NCI-H524 (cell line): ENCODE results near the gene NHS.
"Not testable (repeated sequence)": the region's sequence is repeated elsewhere in the genome, so short reads cannot be mapped to it uniquely, and the experiment has no call there.

Experiments used
- DNase-seq, 2 experiments: peaks; one replicate each; lab custom pipeline; 2025; lab: John Stamatoyannopoulos, UW

Gene NHS

GRCh38 chrX:17549107-17549651 is 174.2 kb downstream of the NHS start:
- peak in 1 of 2 experiments; percentile 43 for DNase-seq

DNA sequence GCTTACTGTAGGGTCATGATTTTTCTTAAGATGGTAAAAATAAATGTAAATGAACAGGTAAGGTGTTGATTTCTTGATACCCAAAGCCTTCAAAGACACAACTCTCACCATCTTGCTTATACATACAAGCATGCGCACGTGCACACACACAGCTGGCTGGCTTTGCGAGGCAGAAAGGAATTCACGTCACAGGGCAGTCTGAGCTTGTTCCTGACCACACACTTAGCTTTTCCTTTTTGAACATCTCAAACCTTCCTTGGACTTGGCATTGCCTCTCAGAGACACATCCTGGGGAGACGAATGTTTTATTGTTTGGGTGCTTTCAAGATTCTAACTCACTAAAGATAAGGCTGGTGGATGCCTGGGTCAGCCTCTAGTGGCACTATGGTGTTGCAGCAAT is 175.0 kb downstream of the NHS start:
- no peak for DNase-seq

DNA sequence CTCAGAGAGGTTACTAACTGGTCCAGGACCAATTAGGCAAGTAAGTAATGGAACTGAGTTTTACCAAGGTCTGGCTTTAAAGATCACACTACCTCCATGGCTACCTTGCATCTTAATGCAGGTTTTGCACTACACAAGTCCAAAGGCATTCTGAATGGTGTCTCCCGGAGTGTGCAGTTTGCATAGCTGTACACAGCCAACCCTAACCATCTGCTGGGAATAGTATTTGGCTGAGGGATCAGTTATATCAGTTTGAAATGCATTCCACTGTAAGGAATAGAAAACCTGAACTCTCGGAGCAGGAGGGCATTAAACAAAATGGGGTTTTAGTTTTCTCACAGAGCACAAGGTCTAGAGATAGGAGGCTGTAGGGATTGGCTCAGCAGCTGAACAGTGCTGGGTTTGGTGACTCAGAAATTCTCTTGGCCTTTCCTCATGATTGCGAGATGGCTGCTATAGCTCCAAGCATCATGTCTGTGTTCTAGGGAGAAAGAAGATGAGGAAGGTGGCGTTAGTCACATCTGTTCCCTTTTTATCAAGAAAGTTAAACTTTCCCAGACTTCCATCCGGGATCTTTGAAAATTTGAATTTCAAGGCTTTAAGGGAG is 177.1 kb downstream of the NHS start:
- DNase-seq = no peak

GRCh38 chrX:17553469-17553868 is 178.5 kb downstream of the NHS start:
- DNase-seq = no peak

DNA sequence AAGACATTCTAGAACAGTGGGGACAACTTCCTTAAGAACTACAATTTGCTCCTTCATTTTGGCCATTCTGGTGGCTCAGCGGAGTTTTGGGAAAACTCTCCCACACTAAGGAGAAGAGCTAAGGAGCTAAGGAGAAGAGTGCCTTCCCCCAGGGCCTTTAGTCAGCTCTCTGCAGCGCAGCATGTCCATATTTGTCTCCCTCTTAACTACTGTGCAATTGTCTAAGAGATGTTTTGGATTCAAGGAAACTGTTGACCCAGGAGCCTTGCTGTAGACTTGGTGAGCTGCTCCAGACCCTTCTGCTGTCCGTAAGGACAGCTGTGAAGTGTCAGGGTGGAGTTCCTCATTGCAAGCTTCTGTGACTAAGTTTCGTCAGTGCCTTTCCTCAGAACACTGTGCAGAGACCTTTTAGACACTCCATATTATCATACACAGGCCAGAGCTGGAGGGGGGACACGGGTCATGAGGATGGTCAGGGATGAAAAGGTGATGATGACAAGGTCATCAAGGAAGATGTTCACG is 179.0 kb downstream of the NHS start:
- DNase-seq = no peak

DNA sequence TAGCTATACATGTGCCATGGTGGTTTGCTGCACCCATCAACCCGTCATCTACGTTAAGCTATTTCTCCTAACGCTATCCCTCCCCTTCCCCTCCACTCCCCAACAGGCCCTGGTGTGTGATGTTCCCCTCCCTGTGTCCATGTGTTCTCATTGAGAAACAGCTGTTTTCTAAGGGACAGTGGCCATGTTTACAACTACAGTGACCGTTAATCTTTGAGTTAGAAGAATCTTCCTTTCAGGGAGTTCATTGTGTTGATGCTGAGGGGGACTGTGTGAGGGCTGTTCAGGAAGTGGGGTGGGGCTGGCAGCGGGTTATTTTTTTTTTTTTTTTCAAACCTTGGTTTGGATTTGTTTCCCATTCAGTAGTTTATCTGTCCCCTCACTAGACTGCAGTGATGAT is 179.9 kb downstream of the NHS start:
- DNase-seq = no peak

GRCh38 chrX:17555846-17556245 is 180.8 kb downstream of the NHS start:
- DNase-seq = no peak

DNA sequence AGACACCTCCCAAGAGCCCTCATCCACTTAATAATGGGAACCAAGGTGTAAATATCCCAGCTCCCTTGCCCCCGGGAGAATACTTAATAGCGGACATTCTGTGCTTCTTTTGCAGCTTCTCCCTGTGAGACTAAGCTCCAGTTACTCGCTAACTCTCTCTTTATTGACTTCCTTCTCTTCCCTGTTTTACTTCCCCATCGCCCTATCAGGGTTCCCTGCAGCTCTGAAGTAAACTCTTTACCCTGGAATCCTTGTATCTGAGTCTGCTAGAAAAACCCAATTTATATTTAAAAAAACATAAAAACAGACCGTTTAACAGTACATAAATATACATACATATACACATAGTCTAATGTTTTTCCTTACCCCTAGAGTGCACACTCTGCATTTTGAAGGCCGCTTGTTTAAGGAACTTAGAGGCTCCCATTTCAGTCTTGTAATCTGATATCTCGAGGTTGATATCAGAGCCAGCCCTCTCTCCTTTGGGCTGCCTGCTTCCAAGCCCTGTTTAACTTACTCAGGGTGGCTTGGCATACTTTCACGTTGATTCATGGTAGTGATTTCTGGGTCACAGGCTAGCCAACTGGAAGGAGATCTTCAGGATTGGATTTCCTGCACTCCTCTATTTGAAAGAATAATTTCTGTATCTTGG is 184.9 kb downstream of the NHS start:
- DNase-seq = peak in 1 of 2 experiments; percentile 25

GRCh38 chrX:17560385-17560784 is 185.4 kb downstream of the NHS start:
- DNase-seq = no peak

DNA sequence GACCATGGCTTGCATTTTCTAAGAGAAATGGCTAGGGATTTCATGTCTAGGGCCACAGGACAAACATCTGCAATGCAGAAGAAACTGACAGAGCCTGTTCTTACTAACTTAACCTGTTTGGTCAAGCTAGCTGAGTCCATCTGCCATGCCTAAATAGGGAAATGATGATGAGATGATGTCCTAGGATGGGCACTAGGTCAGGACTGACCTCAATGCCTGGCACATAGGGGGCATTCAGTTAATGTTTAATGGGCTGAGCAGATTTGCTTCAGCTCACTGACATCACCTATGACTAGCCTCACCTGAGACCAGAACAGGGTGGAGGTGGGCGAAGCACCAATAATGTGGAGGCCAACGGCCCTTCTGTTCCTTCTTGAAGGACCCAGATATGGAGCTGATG is 188.1 kb downstream of the NHS start:
- no peak for DNase-seq

GRCh38 chrX:17563515-17563914 is 188.5 kb downstream of the NHS start:
- no peak for DNase-seq

GRCh38 chrX:17564689-17565409 is 189.8 kb downstream of the NHS start:
- DNase-seq = no peak

GRCh38 chrX:17566740-17567139 is 191.7 kb downstream of the NHS start:
- DNase-seq = no peak

- no peak for DNase-seq
Measured at GRCh38 chrX:17567187-17567586, 192.2 kb downstream of the NHS start.

- DNase-seq = no peak
Measured at GRCh38 chrX:17567821-17568220, 192.8 kb downstream of the NHS start.

GRCh38 chrX:17568804-17569203 is 193.8 kb downstream of the NHS start:
- DNase-seq = not testable (repeated sequence)

DNA sequence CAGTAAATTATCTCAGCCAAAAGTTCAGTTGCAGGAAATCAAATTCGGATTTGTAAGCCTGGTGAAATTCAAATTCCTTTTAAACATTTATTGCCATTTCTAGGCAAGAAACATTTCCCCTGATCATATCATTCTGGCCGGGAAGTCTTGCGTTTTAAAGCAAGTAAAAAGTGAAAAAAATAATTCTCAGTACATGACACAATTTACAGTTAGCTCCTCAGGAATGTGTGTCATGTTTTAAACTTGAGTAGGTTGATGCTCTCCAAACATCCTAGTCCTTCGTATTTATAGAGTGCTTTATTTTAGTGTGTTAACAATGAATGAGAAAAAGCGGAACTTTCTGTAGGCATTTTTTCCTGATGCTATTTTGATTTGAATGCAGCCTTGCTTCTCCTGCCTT is 204.0 kb downstream of the NHS start:
- no peak for DNase-seq

DNA sequence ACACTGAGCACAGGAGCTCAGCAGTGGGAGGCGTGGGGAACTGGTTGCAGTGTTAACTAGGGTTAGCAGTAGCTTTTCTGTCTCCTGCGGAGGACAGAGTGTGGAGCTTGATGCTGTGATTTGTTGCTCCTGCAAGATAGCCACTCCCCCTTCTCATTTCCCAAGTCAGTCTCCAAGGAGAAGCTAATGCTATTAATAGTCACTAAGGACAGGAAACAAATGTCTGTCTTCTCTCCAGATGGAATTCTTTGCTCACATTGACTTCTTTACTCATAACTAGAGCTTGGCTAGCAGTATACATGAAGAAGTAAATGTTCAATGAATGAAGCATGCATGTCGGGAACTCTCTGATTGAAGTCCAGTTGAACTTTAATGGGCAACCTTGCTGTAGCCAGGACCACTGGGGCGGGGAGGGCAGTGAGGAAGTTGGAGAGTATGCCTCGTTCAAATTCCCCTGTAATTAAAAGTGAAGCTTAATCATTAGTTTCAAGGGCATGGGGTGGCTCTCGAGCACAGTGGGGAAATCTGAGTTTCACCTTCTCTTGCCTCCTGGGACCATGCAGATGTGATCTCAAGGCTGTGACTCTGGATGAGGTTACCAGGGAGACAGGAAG is 205.6 kb downstream of the NHS start:
- peak in 1 of 2 experiments; percentile 6 for DNase-seq

DNA sequence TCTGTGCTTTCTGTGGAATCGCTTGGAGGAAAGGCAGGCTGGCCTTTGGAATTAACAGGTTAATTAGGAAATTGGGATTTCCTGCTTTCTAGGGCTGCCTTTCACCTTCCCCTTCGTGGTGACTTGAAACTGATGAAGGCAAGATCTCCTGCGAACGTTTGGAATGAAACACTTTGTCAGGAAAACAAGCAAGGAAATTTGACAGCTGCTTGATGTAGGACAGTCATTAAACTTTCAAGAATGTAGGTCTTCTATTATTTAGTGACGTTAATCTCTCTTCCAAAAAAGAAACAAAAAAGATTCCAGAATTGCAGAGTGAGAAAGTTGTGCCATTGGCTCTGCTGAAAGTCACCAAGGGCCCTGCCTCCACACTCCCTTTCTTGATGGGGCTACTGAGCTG is 206.6 kb downstream of the NHS start:
- no peak for DNase-seq

GRCh38 chrX:17584248-17584681 is 209.3 kb downstream of the NHS start:
- no peak for DNase-seq

DNA sequence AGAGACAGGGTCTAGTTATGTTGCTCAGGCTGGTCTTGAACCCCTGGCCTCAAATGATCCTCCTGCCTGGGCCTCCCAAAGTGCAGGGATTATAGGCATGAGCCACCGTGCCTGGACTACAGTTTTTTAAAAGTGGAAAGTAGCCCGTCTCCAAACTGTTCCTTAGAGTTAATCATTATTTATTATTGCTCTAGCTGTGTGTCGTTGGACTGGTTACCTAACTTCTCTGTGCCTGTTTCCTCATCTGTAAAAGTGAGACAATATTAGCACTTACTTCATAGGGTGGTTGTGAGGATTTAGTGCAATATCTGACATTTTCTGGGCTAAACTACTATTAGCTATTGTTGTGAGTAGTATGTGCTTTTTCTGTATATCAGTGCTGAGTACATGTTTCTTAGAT is 210.0 kb downstream of the NHS start:
- DNase-seq = no peak

- DNase-seq = no peak
Measured at GRCh38 chrX:17587366-17587765, 212.4 kb downstream of the NHS start.
